ENCODE data around the gene RNF141. TPM values are rescaled to one million over a fixed set of nuclear protein-coding genes. Genes with fewer than 3 reads are reported as not detected.
A peak's percentile ranks its signal among the peaks of the same experiment; 100 is the strongest.

Gene RNF141
- total and polyA plus RNA-seq, 2 of the 13 experiments (the other 11 are each of a cell fraction or from before 2014, with no cell fraction given) = 9.3 to 22.4 TPM

DNA sequence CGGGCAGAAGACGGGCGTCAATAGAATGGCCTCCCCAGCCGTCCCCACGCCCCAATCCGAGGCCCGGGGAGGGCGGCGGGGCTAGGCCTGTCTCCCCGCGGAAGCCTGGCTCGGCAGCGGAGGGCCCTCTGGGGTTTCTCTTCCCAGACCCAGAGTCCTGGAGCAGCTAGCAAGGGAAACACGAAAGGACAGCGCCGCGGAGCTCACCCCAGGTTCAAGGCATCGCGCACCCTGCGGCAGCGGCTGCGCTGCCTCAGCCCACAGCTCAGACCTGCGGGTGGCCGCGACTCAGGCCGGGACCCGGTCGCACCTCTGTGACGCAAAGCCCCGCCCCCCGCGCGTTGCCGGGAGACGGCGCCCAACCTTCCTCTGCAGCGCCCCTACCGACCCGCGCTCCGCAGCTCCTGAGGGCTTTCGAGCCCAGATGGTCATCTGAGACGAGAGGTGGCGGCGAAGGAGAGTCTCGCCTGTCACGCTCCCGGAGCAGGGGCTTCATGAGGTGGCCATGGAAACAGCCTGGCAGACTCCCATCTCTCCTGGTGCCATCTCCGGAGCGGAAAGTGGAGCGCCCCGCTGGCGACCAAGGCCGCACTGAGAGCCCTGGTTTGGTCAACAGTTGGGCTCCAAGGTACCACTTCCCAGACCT, at the start of gene RNF141 (continued):
- TF ChIP-seq KDM2A (CRISPR knock-in tag; IDR thresholded peaks at IDR 0.05; ENCODE audit: borderline replicate concordance, low read depth) = peak; percentile 91
- TF ChIP-seq, protein P1, sequence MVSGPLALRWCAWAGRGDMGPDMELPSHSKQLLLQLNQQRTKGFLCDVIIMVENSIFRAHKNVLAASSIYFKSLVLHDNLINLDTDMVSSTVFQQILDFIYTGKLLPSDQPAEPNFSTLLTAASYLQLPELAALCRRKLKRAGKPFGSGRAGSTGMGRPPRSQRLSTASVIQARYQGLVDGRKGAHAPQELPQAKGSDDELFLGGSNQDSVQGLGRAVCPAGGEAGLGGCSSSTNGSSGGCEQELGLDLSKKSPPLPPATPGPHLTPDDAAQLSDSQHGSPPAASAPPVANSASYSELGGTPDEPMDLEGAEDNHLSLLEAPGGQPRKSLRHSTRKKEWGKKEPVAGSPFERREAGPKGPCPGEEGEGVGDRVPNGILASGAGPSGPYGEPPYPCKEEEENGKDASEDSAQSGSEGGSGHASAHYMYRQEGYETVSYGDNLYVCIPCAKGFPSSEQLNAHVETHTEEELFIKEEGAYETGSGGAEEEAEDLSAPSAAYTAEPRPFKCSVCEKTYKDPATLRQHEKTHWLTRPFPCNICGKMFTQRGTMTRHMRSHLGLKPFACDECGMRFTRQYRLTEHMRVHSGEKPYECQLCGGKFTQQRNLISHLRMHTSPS (CRISPR knock-in tag; IDR thresholded peaks at IDR 0.05; ENCODE audit: low read depth) = no peak
- TF ChIP-seq, protein P2, sequence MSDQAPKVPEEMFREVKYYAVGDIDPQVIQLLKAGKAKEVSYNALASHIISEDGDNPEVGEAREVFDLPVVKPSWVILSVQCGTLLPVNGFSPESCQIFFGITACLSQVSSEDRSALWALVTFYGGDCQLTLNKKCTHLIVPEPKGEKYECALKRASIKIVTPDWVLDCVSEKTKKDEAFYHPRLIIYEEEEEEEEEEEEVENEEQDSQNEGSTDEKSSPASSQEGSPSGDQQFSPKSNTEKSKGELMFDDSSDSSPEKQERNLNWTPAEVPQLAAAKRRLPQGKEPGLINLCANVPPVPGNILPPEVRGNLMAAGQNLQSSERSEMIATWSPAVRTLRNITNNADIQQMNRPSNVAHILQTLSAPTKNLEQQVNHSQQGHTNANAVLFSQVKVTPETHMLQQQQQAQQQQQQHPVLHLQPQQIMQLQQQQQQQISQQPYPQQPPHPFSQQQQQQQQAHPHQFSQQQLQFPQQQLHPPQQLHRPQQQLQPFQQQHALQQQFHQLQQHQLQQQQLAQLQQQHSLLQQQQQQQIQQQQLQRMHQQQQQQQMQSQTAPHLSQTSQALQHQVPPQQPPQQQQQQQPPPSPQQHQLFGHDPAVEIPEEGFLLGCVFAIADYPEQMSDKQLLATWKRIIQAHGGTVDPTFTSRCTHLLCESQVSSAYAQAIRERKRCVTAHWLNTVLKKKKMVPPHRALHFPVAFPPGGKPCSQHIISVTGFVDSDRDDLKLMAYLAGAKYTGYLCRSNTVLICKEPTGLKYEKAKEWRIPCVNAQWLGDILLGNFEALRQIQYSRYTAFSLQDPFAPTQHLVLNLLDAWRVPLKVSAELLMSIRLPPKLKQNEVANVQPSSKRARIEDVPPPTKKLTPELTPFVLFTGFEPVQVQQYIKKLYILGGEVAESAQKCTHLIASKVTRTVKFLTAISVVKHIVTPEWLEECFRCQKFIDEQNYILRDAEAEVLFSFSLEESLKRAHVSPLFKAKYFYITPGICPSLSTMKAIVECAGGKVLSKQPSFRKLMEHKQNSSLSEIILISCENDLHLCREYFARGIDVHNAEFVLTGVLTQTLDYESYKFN (CRISPR knock-in tag; conservative IDR thresholded peaks at IDR 0.05) = peak; percentile 32; the same call in 1 of the 2 replicates
- no peak for TF ChIP-seq CHCHD3 (CRISPR knock-in tag; IDR thresholded peaks at IDR 0.05)
- no peak for TF ChIP-seq TP53 (CRISPR knock-in tag; conservative IDR thresholded peaks at IDR 0.05)
- TF ChIP-seq POGZ (CRISPR knock-in tag; IDR thresholded peaks at IDR 0.05) = peak; percentile 98
- no peak for TF ChIP-seq GZF1 (CRISPR knock-in tag; IDR thresholded peaks at IDR 0.05)
- TF ChIP-seq, protein P3, sequence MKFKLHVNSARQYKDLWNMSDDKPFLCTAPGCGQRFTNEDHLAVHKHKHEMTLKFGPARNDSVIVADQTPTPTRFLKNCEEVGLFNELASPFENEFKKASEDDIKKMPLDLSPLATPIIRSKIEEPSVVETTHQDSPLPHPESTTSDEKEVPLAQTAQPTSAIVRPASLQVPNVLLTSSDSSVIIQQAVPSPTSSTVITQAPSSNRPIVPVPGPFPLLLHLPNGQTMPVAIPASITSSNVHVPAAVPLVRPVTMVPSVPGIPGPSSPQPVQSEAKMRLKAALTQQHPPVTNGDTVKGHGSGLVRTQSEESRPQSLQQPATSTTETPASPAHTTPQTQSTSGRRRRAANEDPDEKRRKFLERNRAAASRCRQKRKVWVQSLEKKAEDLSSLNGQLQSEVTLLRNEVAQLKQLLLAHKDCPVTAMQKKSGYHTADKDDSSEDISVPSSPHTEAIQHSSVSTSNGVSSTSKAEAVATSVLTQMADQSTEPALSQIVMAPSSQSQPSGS (CRISPR knock-in tag; IDR thresholded peaks at IDR 0.05) = peak; percentile 47
- TF ChIP-seq, protein P4, sequence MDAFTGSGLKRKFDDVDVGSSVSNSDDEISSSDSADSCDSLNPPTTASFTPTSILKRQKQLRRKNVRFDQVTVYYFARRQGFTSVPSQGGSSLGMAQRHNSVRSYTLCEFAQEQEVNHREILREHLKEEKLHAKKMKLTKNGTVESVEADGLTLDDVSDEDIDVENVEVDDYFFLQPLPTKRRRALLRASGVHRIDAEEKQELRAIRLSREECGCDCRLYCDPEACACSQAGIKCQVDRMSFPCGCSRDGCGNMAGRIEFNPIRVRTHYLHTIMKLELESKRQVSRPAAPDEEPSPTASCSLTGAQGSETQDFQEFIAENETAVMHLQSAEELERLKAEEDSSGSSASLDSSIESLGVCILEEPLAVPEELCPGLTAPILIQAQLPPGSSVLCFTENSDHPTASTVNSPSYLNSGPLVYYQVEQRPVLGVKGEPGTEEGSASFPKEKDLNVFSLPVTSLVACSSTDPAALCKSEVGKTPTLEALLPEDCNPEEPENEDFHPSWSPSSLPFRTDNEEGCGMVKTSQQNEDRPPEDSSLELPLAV (CRISPR knock-in tag; conservative IDR thresholded peaks at IDR 0.05; ENCODE audit: low read depth) = no peak
- no peak for TF ChIP-seq PCBP2 (optimal IDR thresholded peaks at IDR 0.05; ENCODE audit: low read depth, low read length, poor library complexity, severe bottlenecking)
- no peak for TF ChIP-seq ZNF569 (CRISPR knock-in tag; IDR thresholded peaks at IDR 0.05; ENCODE audit: borderline replicate concordance)
- TF ChIP-seq, protein P5, sequence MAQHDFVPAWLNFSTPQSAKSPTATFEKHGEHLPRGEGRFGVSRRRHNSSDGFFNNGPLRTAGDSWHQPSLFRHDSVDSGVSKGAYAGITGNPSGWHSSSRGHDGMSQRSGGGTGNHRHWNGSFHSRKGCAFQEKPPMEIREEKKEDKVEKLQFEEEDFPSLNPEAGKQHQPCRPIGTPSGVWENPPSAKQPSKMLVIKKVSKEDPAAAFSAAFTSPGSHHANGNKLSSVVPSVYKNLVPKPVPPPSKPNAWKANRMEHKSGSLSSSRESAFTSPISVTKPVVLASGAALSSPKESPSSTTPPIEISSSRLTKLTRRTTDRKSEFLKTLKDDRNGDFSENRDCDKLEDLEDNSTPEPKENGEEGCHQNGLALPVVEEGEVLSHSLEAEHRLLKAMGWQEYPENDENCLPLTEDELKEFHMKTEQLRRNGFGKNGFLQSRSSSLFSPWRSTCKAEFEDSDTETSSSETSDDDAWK (CRISPR knock-in tag; IDR thresholded peaks at IDR 0.05) = no peak
